CD4-positive, alpha-beta T cell treated with Interleukin-10 for 1 hour (primary cell): Measurements from ENCODE around the gene SYP.

ENCODE experiments used
- DNase-seq: peaks from one replicate; pipeline ENCODE4 v3.0.0-alpha.2; 2020

Gene SYP

GRCh38 chrX:49214996-49215526 is 15.1 kb upstream of the SYP start:
- DNase-seq: no peak

GRCh38 chrX:49214416-49214815 is 14.4 kb upstream of the SYP start:
- DNase-seq: no peak

- no peak for DNase-seq
Observed at GRCh38 chrX:49212861-49213260, 12.9 kb upstream of the SYP start.

GRCh38 chrX:49212209-49212608 is 12.2 kb upstream of the SYP start:
- no peak for DNase-seq

GRCh38 chrX:49211074-49211473 is 11.1 kb upstream of the SYP start:
- DNase-seq: no peak

- no peak for DNase-seq
Observed at GRCh38 chrX:49210406-49210805, 10.4 kb upstream of the SYP start.

GRCh38 chrX:49209434-49210251 is 9.7 kb upstream of the SYP start:
- no peak for DNase-seq

GRCh38 chrX:49208399-49208798 is 8.4 kb upstream of the SYP start:
- no peak for DNase-seq

GRCh38 chrX:49206543-49206942 is 6.5 kb upstream of the SYP start:
- no peak for DNase-seq

GRCh38 chrX:49205443-49205842 is 5.5 kb upstream of the SYP start:
- DNase-seq: no peak

GRCh38 chrX:49204709-49205108 is 4.7 kb upstream of the SYP start:
- no peak for DNase-seq

- DNase-seq: no peak
Observed at GRCh38 chrX:49204017-49204416, 4.0 kb upstream of the SYP start.

GRCh38 chrX:49203536-49203935 is 3.5 kb upstream of the SYP start:
- DNase-seq: no peak

GRCh38 chrX:49202022-49202421 is 2.0 kb upstream of the SYP start:
- DNase-seq: no peak

- DNase-seq: no peak
Observed at GRCh38 chrX:49199315-49199595, 738 bp downstream of the SYP start.

- no peak for DNase-seq
Observed at GRCh38 chrX:49198540-49199314, 1.3 kb downstream of the SYP start.

GRCh38 chrX:49197543-49198087 is 2.4 kb downstream of the SYP start:
- no peak for DNase-seq

GRCh38 chrX:49193542-49193964 is 6.4 kb downstream of the SYP start:
- no peak for DNase-seq

- peak; percentile 38 for DNase-seq
Observed at GRCh38 chrX:49192722-49193328, 7.2 kb downstream of the SYP start.

GRCh38 chrX:49191574-49192011 is 8.4 kb downstream of the SYP start:
- no peak for DNase-seq

- peak; percentile 94 for DNase-seq
Observed at GRCh38 chrX:49190821-49191573, 9.0 kb downstream of the SYP start.

GRCh38 chrX:49189606-49190005 is 10.4 kb downstream of the SYP start:
- DNase-seq: no peak
